Stimulated activated memory B cell treated with anti-CD40 and anti-IgM and Interleukin-4, amounts not matched to agents 10 μg/mL and 1 μg/mL and 100 μg/mL, for 72 hours (primary cell): ENCODE results near the gene FGF2.
"Not testable (repeated sequence)": the region's sequence is repeated elsewhere in the genome, so short reads cannot be mapped to it uniquely, and the experiment has no call there.

ENCODE experiments used
- ATAC-seq: fragments of 150-1000 bp; cut with Tn5 transposase; 2 replicates; pipeline ENCODE4 v1.10.0; 2021
- H3K27ac Mint-ChIP-seq: one replicate; pipeline ENCODE4 v1.8.0; 2022; ENCODE audit warnings: mild to moderate bottlenecking, mixed read lengths
- H3K27me3 Mint-ChIP-seq: one replicate; pipeline ENCODE4 v1.8.0; 2022; ENCODE audit warnings: mixed read lengths
- H3K36me3 Mint-ChIP-seq: one replicate; pipeline ENCODE4 v1.8.0; 2022; ENCODE audit warnings: mixed read lengths
- H3K4me1 Mint-ChIP-seq: one replicate; pipeline ENCODE4 v1.8.0; 2022; ENCODE audit warnings: mixed read lengths
- H3K4me3 Mint-ChIP-seq: one replicate; pipeline ENCODE4 v1.8.0; 2022; ENCODE audit warnings: mild to moderate bottlenecking, moderate library complexity, mixed read lengths
- H3K9me3 Mint-ChIP-seq: one replicate; pipeline ENCODE4 v1.8.0; 2022; ENCODE audit warnings: mixed read lengths

FGF2 gene

GRCh38 chr4:122826553-122827257 lies at the start of gene FGF2:
Gene FGF2, plus strand, starts transcription at chr4:122826831. Its CDS starts 344 bp downstream, at chr4:122827175.
- H3K4me3 Mint-ChIP-seq = peak within 1 kb of the TSS; percentile 84
- peak; percentile 44 for ATAC-seq
- peaks cover 17% of the 10 kb centered on the region for H3K4me1 Mint-ChIP-seq
- peaks cover 82% of the 10 kb centered on the region for H3K27me3 Mint-ChIP-seq
- no peaks in the 10 kb centered on the region for H3K36me3 Mint-ChIP-seq
- H3K27ac Mint-ChIP-seq = peak within 1 kb of the TSS; percentile 80
- peaks cover 6% of the 10 kb centered on the region for H3K9me3 Mint-ChIP-seq

- H3K27me3 Mint-ChIP-seq = no peaks in the 10 kb centered on the region
- no peaks in the 10 kb centered on the region for H3K9me3 Mint-ChIP-seq
- ATAC-seq = no peak
- no peak overlapping the region for H3K4me3 Mint-ChIP-seq
- no peaks in the 10 kb centered on the region for H3K4me1 Mint-ChIP-seq
- no peak overlapping the region for H3K27ac Mint-ChIP-seq
- H3K36me3 Mint-ChIP-seq = no peaks in the 10 kb centered on the region
Measured at GRCh38 chr4:122776916-122777315, 49.7 kb upstream of the FGF2 start.

GRCh38 chr4:122777846-122778673 lies 48.6 kb upstream of the FGF2 start:
- Mint-ChIP-seq H3K27ac (no peak overlapping the region), H3K4me1 (no peaks in the 10 kb centered on the region), H3K27me3 (peaks cover 5% of the 10 kb centered on the region), H3K9me3 (no peaks in the 10 kb centered on the region), H3K4me3 (no peak overlapping the region), H3K36me3 (no peaks in the 10 kb centered on the region)
- no peak for ATAC-seq

GRCh38 chr4:122781486-122781885 lies 45.1 kb upstream of the FGF2 start:
- Mint-ChIP-seq H3K9me3 (peaks cover 3% of the 10 kb centered on the region), H3K4me3 (no peak overlapping the region), H3K4me1 (peaks cover 6% of the 10 kb centered on the region), H3K36me3 (no peaks in the 10 kb centered on the region), H3K27ac (no peak overlapping the region), H3K27me3 (peaks cover 14% of the 10 kb centered on the region)
- ATAC-seq = no peak

GRCh38 chr4:122783301-122784215 lies 43.1 kb upstream of the FGF2 start:
- Mint-ChIP-seq H3K27ac (no peak overlapping the region), H3K4me3 (no peak overlapping the region), H3K9me3 (peaks cover 5% of the 10 kb centered on the region), H3K36me3 (no peaks in the 10 kb centered on the region), H3K27me3 (peaks cover 14% of the 10 kb centered on the region), H3K4me1 (peaks cover 6% of the 10 kb centered on the region)
- ATAC-seq = no peak

GRCh38 chr4:122784261-122784660 lies 42.4 kb upstream of the FGF2 start:
- Mint-ChIP-seq H3K36me3 (no peaks in the 10 kb centered on the region), H3K27ac (no peak overlapping the region), H3K4me3 (no peak overlapping the region), H3K9me3 (peaks cover 5% of the 10 kb centered on the region), H3K27me3 (peaks cover 14% of the 10 kb centered on the region), H3K4me1 (peaks cover 6% of the 10 kb centered on the region)
- no peak for ATAC-seq

GRCh38 chr4:122785099-122785498 lies 41.5 kb upstream of the FGF2 start:
- ATAC-seq = no peak
- Mint-ChIP-seq H3K4me3 (no peak overlapping the region), H3K27me3 (peaks cover 14% of the 10 kb centered on the region), H3K9me3 (peaks cover 5% of the 10 kb centered on the region), H3K27ac (no peak overlapping the region), H3K36me3 (no peaks in the 10 kb centered on the region), H3K4me1 (peaks cover 6% of the 10 kb centered on the region)

- not testable (repeated sequence) for H3K4me1 Mint-ChIP-seq, H3K27ac Mint-ChIP-seq
Measured at GRCh38 chr4:122786296-122786695, 40.3 kb upstream of the FGF2 start.

GRCh38 chr4:122786920-122787319 lies 39.7 kb upstream of the FGF2 start:
- not testable (repeated sequence) for H3K4me1 Mint-ChIP-seq, H3K36me3 Mint-ChIP-seq, H3K27ac Mint-ChIP-seq, ATAC-seq, H3K4me3 Mint-ChIP-seq, H3K9me3 Mint-ChIP-seq
- H3K27me3 Mint-ChIP-seq = peaks cover 14% of the 10 kb centered on the region

More at GRCh38 chr4:122786296-122786695, 40.3 kb upstream of the FGF2 start:
- peaks cover 14% of the 10 kb centered on the region for H3K27me3 Mint-ChIP-seq
- H3K4me3 Mint-ChIP-seq, H3K9me3 Mint-ChIP-seq, H3K36me3 Mint-ChIP-seq, ATAC-seq: not testable (repeated sequence)

GRCh38 chr4:122787940-122788339 lies 38.7 kb upstream of the FGF2 start:
- no peaks in the 10 kb centered on the region for H3K36me3 Mint-ChIP-seq
- peaks cover 10% of the 10 kb centered on the region for H3K27me3 Mint-ChIP-seq
- no peak overlapping the region for H3K27ac Mint-ChIP-seq
- no peak for ATAC-seq
- no peak overlapping the region for H3K4me3 Mint-ChIP-seq
- H3K4me1 Mint-ChIP-seq = peaks cover 6% of the 10 kb centered on the region
- peaks cover 5% of the 10 kb centered on the region for H3K9me3 Mint-ChIP-seq

- no peak overlapping the region for H3K4me3 Mint-ChIP-seq
- no peaks in the 10 kb centered on the region for H3K36me3 Mint-ChIP-seq
- H3K4me1 Mint-ChIP-seq = peaks cover 6% of the 10 kb centered on the region
- peaks cover under 1% of the 10 kb centered on the region for H3K27me3 Mint-ChIP-seq
- no peak for ATAC-seq
- peaks cover 5% of the 10 kb centered on the region for H3K9me3 Mint-ChIP-seq
- no peak overlapping the region for H3K27ac Mint-ChIP-seq
Measured at GRCh38 chr4:122788935-122789334, 37.7 kb upstream of the FGF2 start.

GRCh38 chr4:122793811-122794210 lies 32.8 kb upstream of the FGF2 start:
- Mint-ChIP-seq H3K4me1 (no peaks in the 10 kb centered on the region), H3K27ac (no peak overlapping the region), H3K27me3 (no peaks in the 10 kb centered on the region), H3K9me3 (no peaks in the 10 kb centered on the region), H3K4me3 (no peak overlapping the region), H3K36me3 (no peaks in the 10 kb centered on the region)
- no peak for ATAC-seq

GRCh38 chr4:122796801-122797404 lies 29.7 kb upstream of the FGF2 start:
- H3K36me3 Mint-ChIP-seq = no peaks in the 10 kb centered on the region
- H3K27me3 Mint-ChIP-seq = no peaks in the 10 kb centered on the region
- no peak overlapping the region for H3K4me3 Mint-ChIP-seq
- no peaks in the 10 kb centered on the region for H3K4me1 Mint-ChIP-seq
- no peak overlapping the region for H3K27ac Mint-ChIP-seq
- H3K9me3 Mint-ChIP-seq = no peaks in the 10 kb centered on the region
- no peak for ATAC-seq

- no peaks in the 10 kb centered on the region for H3K36me3 Mint-ChIP-seq
- H3K27me3 Mint-ChIP-seq = no peaks in the 10 kb centered on the region
- no peaks in the 10 kb centered on the region for H3K9me3 Mint-ChIP-seq
- ATAC-seq = no peak
- no peaks in the 10 kb centered on the region for H3K4me1 Mint-ChIP-seq
- no peak overlapping the region for H3K27ac Mint-ChIP-seq
- H3K4me3 Mint-ChIP-seq = no peak overlapping the region
Measured at GRCh38 chr4:122797405-122798094, 29.1 kb upstream of the FGF2 start.
